Peyer's patch (tissue), 4 donors: ENCODE data around the gene KLHL17.

Source experiments
- POLR2A ChIP-seq, 2 donors: fragments of 450-650 bp; IDR thresholded peaks; one replicate each; pipeline ENCODE4 v1.5.1; 2017; ENCODE audit warnings: antibody characterized with exemption in 2 of 2, mild to moderate bottlenecking in 2 of 2, moderate library complexity in 2 of 2
- TF ChIP-seq, protein P1 (sequence below), 6 experiments: fragments of 450-650 bp in 4 of 6; fragments of 200-600 bp in 2 of 6; sonication (generic) in 1 of 6; IDR thresholded peaks; one replicate each; pipeline ENCODE4 v1.5.1; 2017 to 2019; ENCODE audit warnings: antibody characterized with exemption in 6 of 6, mild to moderate bottlenecking in 3 of 6, moderate library complexity in 1 of 6

- no peak for TF ChIP-seq POLR2A (IDR thresholded peaks at IDR 0.05)
- TF ChIP-seq, protein P1, sequence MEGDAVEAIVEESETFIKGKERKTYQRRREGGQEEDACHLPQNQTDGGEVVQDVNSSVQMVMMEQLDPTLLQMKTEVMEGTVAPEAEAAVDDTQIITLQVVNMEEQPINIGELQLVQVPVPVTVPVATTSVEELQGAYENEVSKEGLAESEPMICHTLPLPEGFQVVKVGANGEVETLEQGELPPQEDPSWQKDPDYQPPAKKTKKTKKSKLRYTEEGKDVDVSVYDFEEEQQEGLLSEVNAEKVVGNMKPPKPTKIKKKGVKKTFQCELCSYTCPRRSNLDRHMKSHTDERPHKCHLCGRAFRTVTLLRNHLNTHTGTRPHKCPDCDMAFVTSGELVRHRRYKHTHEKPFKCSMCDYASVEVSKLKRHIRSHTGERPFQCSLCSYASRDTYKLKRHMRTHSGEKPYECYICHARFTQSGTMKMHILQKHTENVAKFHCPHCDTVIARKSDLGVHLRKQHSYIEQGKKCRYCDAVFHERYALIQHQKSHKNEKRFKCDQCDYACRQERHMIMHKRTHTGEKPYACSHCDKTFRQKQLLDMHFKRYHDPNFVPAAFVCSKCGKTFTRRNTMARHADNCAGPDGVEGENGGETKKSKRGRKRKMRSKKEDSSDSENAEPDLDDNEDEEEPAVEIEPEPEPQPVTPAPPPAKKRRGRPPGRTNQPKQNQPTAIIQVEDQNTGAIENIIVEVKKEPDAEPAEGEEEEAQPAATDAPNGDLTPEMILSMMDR (IDR thresholded peaks at IDR 0.05), result peak in 1 of 6 experiments; percentile 6
Measured at GRCh38 chr1:951364-951763, 9.0 kb upstream of the KLHL17 start.
